ENCODE data around the gene ELP4.

The ELP4 gene

GRCh38 chr11:31802990-31803812 lies 293.6 kb downstream of the ELP4 start:
- Histone ChIP-seq H3K79me2 (ENCODE audit: insufficient read depth, low read length) (no peaks in the 10 kb centered on the region), H3F3A (ENCODE audit: insufficient read depth) (no peaks in the 10 kb centered on the region), H3K27ac (ENCODE audit: low read depth, low read length) (no peak overlapping the region), H3K4me3 (ENCODE audit: insufficient read depth, low read length, poor library complexity, severe bottlenecking) (no peak overlapping the region), H4K20me1 (ENCODE audit: low read depth, low read length) (no peaks in the 10 kb centered on the region), H3K9ac (ENCODE audit: low read length) (no peak overlapping the region), H3K36me3 (ENCODE audit: low read length) (no peaks in the 10 kb centered on the region), H3K27me3 (ENCODE audit: low read length) (no peaks in the 10 kb centered on the region), H2AFZ (ENCODE audit: low read depth, low read length, severe bottlenecking) (no peak overlapping the region), H3K4me2 (ENCODE audit: low read depth, low read length, poor library complexity, severe bottlenecking) (no peak overlapping the region), H3K9me2 (replicated peaks; ENCODE audit: insufficient read depth, low read length) (no peaks in the 10 kb centered on the region), H3K9me3 (ENCODE audit: insufficient read depth, low read length) (no peaks in the 10 kb centered on the region)
- TF ChIP-seq, protein P1, sequence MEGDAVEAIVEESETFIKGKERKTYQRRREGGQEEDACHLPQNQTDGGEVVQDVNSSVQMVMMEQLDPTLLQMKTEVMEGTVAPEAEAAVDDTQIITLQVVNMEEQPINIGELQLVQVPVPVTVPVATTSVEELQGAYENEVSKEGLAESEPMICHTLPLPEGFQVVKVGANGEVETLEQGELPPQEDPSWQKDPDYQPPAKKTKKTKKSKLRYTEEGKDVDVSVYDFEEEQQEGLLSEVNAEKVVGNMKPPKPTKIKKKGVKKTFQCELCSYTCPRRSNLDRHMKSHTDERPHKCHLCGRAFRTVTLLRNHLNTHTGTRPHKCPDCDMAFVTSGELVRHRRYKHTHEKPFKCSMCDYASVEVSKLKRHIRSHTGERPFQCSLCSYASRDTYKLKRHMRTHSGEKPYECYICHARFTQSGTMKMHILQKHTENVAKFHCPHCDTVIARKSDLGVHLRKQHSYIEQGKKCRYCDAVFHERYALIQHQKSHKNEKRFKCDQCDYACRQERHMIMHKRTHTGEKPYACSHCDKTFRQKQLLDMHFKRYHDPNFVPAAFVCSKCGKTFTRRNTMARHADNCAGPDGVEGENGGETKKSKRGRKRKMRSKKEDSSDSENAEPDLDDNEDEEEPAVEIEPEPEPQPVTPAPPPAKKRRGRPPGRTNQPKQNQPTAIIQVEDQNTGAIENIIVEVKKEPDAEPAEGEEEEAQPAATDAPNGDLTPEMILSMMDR (IDR thresholded peaks at IDR 0.05; ENCODE audit: insufficient read depth, low read length, poor library complexity, severe bottlenecking) = no peak
- TF ChIP-seq EZH2phosphoT487 (conservative IDR thresholded peaks at IDR 0.05; ENCODE audit: low read length) = no peak

- no peaks in the 10 kb centered on the region for H3K9me2 ChIP-seq (replicated peaks; ENCODE audit: insufficient read depth, low read length)
- H2AFZ ChIP-seq (ENCODE audit: low read depth, low read length, severe bottlenecking) = no peak overlapping the region
- H3K9ac ChIP-seq (ENCODE audit: low read length) = no peak overlapping the region
- H3K79me2 ChIP-seq (ENCODE audit: insufficient read depth, low read length) = no peaks in the 10 kb centered on the region
- TF ChIP-seq EZH2phosphoT487 (conservative IDR thresholded peaks at IDR 0.05; ENCODE audit: low read length) = no peak
- TF ChIP-seq, protein P1 (IDR thresholded peaks at IDR 0.05; ENCODE audit: insufficient read depth, low read length, poor library complexity, severe bottlenecking) = no peak
- H3K36me3 ChIP-seq (ENCODE audit: low read length) = no peaks in the 10 kb centered on the region
- no peak overlapping the region for H3K4me2 ChIP-seq (ENCODE audit: low read depth, low read length, poor library complexity, severe bottlenecking)
- no peaks in the 10 kb centered on the region for H4K20me1 ChIP-seq (ENCODE audit: low read depth, low read length)
- no peaks in the 10 kb centered on the region for H3K9me3 ChIP-seq (ENCODE audit: insufficient read depth, low read length)
- no peak overlapping the region for H3K27ac ChIP-seq (ENCODE audit: low read depth, low read length)
- no peaks in the 10 kb centered on the region for H3K27me3 ChIP-seq (ENCODE audit: low read length)
- H3K4me3 ChIP-seq (ENCODE audit: insufficient read depth, low read length, poor library complexity, severe bottlenecking) = no peak overlapping the region
- no peaks in the 10 kb centered on the region for H3F3A ChIP-seq (ENCODE audit: insufficient read depth)
These were observed 294.3 kb downstream of the ELP4 start for GRCh38 chr11:31803813-31804311.

DNA sequence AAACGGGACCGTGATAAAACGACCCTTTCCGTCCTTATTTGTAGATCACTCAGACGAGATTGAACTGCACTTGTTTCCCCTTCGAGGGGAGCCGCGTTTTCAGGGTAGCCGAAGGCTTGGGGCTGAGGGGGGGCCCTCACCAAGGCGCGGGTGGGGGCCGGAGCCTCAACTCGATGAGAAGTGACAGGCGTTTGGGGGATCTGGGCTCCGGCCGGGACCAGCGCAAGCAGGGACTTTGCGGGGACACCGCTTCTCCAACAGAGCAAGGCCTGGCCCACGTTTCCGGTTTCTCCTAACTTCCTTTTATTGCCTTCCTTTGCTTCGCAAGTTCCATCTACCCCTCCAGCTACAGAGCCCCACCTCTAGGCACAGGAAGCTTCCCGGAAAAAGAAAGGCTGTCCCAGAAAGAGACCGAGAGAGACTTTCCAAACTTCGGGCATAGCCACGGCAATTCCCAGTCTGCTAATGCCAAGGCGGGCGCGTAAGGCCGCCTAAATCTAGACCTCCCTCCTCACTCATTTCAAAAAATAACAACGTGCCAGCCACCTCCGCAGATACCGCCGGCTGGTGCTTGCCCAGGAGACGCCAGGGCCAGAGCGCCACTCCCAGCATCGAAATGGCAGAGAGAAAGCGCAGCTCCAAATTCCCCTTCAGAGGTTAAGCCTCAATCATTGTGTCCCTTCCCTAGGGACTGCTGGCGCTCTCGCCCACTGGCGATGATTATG lies 294.9 kb downstream of the ELP4 start:
- no peaks in the 10 kb centered on the region for H3K79me2 ChIP-seq (ENCODE audit: insufficient read depth, low read length)
- H3K9ac ChIP-seq (ENCODE audit: low read length) = no peak overlapping the region
- no peak overlapping the region for H3K27ac ChIP-seq (ENCODE audit: low read depth, low read length)
- TF ChIP-seq, protein P1 (IDR thresholded peaks at IDR 0.05; ENCODE audit: insufficient read depth, low read length, poor library complexity, severe bottlenecking) = no peak
- TF ChIP-seq EZH2phosphoT487 (conservative IDR thresholded peaks at IDR 0.05; ENCODE audit: low read length) = no peak
- H3K9me2 ChIP-seq (replicated peaks; ENCODE audit: insufficient read depth, low read length) = no peaks in the 10 kb centered on the region
- no peaks in the 10 kb centered on the region for H3K27me3 ChIP-seq (ENCODE audit: low read length)
- H3K4me3 ChIP-seq (ENCODE audit: insufficient read depth, low read length, poor library complexity, severe bottlenecking) = no peak overlapping the region
- no peak overlapping the region for H3K4me2 ChIP-seq (ENCODE audit: low read depth, low read length, poor library complexity, severe bottlenecking)
- H4K20me1 ChIP-seq (ENCODE audit: low read depth, low read length) = no peaks in the 10 kb centered on the region
- H3K9me3 ChIP-seq (ENCODE audit: insufficient read depth, low read length) = no peaks in the 10 kb centered on the region
- H2AFZ ChIP-seq (ENCODE audit: low read depth, low read length, severe bottlenecking) = no peak overlapping the region
- H3K36me3 ChIP-seq (ENCODE audit: low read length) = no peaks in the 10 kb centered on the region
- no peaks in the 10 kb centered on the region for H3F3A ChIP-seq (ENCODE audit: insufficient read depth)

Measured in SU-DHL-6 (cell line).